AG04450 (cell line): ENCODE data around the gene TFEC. TPM values are rescaled to one million over a fixed set of nuclear protein-coding genes. Genes with fewer than 3 reads are reported as not detected.

Experiments used
- CTCF ChIA-PET: fragments of 300-600, 350-600 bp; formaldehyde crosslinking; extraction: SDS; loops from one replicate; lab custom pipeline; 2022; ENCODE audit warnings: antibody characterized with exemption, inconsistent platforms; lab: Charles Lee
- POLR2A ChIA-PET: fragments of 350-600 bp; formaldehyde crosslinking; extraction: SDS; loops from one replicate; lab custom pipeline; 2021; ENCODE audit warnings: antibody characterized with exemption, inconsistent platforms; lab: Yijun Ruan, JAX
- DNase-seq: peaks from one replicate; pipeline ENCODE4 v3.0.0-alpha.2; 2011; ENCODE audit warnings: low read depth, low spot score
- H3K27ac ChIP-seq: one replicate; pipeline ENCODE4 v1.5.1; 2012; ENCODE audit warnings: low read depth, low read length, control low read depth
- H3K27me3 ChIP-seq: one replicate; pipeline ENCODE4 v1.6.0; 2012; ENCODE audit warnings: low read length; ENCODE audit not compliant: control insufficient read depth, insufficient read depth
- H3K4me3 ChIP-seq: 2 replicates; pipeline ENCODE4 v1.5.1; 2011; ENCODE audit warnings: mild to moderate bottlenecking, low read depth, low read length, control low read depth
- H3K9me3 ChIP-seq: 2 replicates; pipeline ENCODE4 v1.5.1; 2012; ENCODE audit warnings: low read length; ENCODE audit not compliant: control insufficient read depth, insufficient read depth
- polyA plus RNA-seq: library from polyadenylated mRNA; depleted of rRNA; stranded (reverse); fragments of >200 nt; gene quantifications from 2 replicates; pipeline ENCODE4 v1.2.3, GENCODE V29; 2011
- TF ChIP-seq, protein P1 (sequence below): IDR thresholded peaks from 2 replicates; pipeline ENCODE4 v1.5.1; 2011; ENCODE audit warnings: low read depth, low read length, control low read depth, inconsistent platforms

The TFEC gene
- polyA plus RNA-seq, 1 experiment: 0.10 TPM

DNA sequence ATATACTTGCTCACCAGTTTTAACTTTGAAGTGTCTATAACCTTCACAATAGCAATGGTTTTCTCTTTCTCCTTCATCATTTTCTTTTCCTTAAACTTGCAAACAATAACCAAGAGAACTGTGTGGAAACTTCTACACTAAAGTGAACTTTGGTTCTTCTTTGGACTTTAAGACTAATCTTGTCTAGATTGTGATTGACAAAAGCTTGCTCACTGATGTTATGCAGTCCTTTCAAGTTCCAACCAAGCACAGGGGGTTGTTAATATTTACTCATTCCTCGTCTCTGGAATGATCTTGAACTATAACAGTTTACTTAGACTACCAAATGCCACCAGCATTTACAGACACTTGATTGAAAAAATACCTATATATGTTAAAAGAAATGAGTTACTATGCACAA, 62.4 kb downstream of the TFEC start:
- no peaks in the 10 kb centered on the region for H3K9me3 ChIP-seq
- CTCF ChIA-PET: no interaction called here
- H3K27me3 ChIP-seq: no peaks in the 10 kb centered on the region
- TF ChIP-seq, protein P1, sequence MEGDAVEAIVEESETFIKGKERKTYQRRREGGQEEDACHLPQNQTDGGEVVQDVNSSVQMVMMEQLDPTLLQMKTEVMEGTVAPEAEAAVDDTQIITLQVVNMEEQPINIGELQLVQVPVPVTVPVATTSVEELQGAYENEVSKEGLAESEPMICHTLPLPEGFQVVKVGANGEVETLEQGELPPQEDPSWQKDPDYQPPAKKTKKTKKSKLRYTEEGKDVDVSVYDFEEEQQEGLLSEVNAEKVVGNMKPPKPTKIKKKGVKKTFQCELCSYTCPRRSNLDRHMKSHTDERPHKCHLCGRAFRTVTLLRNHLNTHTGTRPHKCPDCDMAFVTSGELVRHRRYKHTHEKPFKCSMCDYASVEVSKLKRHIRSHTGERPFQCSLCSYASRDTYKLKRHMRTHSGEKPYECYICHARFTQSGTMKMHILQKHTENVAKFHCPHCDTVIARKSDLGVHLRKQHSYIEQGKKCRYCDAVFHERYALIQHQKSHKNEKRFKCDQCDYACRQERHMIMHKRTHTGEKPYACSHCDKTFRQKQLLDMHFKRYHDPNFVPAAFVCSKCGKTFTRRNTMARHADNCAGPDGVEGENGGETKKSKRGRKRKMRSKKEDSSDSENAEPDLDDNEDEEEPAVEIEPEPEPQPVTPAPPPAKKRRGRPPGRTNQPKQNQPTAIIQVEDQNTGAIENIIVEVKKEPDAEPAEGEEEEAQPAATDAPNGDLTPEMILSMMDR: no peak
- no peak overlapping the region for H3K27ac ChIP-seq
- no peak overlapping the region for H3K4me3 ChIP-seq
- no peak for DNase-seq
- POLR2A ChIA-PET: no interaction called here

DNA sequence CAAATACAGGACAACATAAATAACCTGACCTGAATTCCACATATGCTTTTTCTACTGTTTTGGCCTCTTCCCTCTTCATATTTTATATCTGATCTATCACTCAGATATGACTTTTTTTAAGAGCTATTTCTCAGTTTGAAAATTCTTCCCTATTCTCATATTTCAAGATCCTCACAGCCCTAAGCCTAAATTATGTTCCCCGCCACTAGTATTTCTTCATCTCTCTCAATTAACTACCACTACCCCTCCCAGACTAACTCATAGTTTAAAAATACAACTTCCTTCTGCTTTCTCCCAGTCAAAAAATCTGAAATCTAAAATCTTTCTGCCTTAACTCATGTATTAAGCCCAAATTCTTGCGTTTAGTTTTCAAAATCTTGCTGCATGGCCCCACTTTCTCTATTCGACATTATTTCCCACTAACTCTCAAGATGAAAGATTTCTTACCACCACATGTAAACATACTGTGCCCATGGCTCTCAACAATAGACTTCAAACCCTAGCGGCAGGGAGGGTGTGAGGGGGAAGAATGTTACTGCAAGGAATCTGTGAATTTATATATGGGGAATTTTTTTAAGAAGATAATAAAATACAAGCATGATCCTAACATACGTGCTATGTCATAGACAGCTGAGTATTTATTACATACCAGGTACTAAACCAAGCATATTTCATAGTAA, 64.6 kb downstream of the TFEC start:
- no peak for DNase-seq
- Histone ChIP-seq H3K27me3 (no peaks in the 10 kb centered on the region), H3K9me3 (no peaks in the 10 kb centered on the region), H3K27ac (no peak overlapping the region), H3K4me3 (no peak overlapping the region)
- CTCF ChIA-PET: no interaction called here
- POLR2A ChIA-PET: no interaction called here
- TF ChIP-seq, protein P1: no peak

DNA sequence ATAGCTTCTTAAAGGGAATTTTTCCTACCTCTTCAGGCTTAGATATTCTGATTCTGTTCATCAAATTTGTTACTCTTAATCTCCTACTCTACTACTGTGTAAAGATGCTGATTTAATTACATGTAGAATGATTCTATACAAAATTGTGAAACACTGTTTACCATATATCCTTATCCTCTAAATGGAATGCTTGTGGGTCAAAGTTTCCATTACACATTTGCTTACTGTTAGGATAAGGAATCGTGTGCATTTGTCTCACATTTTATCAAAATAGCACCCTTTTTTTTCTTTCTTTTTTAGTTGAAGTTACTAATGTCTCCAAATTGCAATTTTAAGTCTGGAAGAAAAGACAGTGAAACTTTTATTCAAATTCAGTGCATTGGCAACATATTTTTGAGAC, 65.3 kb downstream of the TFEC start:
- POLR2A ChIA-PET: no interaction called here
- no peaks in the 10 kb centered on the region for H3K27me3 ChIP-seq
- H3K9me3 ChIP-seq: no peaks in the 10 kb centered on the region
- TF ChIP-seq, protein P1: no peak
- CTCF ChIA-PET: interaction anchor here (0.6 kb wide), 1 partner anchor 1266 kb away, joined by 3 read pairs; no protein-coding TSS in a partner anchor
- H3K4me3 ChIP-seq: no peak overlapping the region
- no peak overlapping the region for H3K27ac ChIP-seq
- DNase-seq: no peak

DNA sequence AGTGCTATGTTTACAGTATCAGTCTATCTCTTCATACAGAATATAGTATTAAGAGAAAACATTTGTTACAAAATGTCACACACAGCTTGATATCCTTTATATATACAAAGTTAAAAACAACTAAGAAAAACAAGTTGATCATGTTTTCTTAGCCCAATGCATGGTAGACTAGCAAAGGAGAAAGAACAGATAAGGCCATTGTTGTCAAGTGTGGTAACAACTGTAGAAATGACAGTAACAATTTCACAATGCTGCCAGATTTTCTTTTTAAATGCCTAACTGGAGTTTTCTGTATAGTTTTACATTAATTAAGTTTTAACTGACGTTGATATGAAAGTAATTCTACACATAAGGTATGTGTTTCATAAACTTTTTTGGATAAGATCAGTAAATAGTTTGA, 65.8 kb downstream of the TFEC start:
- POLR2A ChIA-PET: no interaction called here
- Histone ChIP-seq H3K27me3 (no peaks in the 10 kb centered on the region), H3K9me3 (no peaks in the 10 kb centered on the region), H3K27ac (no peak overlapping the region), H3K4me3 (no peak overlapping the region)
- TF ChIP-seq, protein P1: no peak
- no peak for DNase-seq
- CTCF ChIA-PET: interaction anchor here (0.6 kb wide), 1 partner anchor 1266 kb away, joined by 3 read pairs; no protein-coding TSS in a partner anchor

DNA sequence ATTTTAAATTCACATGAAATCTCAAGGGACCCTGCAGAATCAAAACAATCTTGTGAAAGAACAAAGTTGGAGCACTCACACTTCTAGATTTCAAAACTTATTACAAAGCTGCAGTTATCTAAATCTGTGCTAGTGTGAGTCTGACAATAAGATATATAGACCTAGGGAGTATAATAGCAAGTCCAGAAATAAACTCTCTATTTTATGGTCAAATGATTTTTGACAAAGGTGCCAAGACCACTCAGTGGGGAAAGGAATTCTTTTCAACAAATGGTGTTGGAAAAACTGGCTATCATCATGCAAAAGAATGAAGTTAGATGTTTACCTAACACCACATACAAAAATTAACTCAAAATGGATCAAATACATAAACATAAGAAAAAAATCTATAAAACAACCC, 68.2 kb downstream of the TFEC start:
- H3K27me3 ChIP-seq: no peaks in the 10 kb centered on the region
- TF ChIP-seq, protein P1: no peak
- no peak for DNase-seq
- ChIA-PET CTCF (no interaction called here), POLR2A (no interaction called here)
- no peak overlapping the region for H3K27ac ChIP-seq
- H3K4me3 ChIP-seq: no peak overlapping the region
- H3K9me3 ChIP-seq: no peaks in the 10 kb centered on the region
